SU-DHL-6 (cell line): ENCODE results near the gene PPP2R5B.

Experiments
- H2AFZ ChIP-seq: fragments of 200-600 bp; sonication (generic); 2 replicates; pipeline ENCODE4 v1.6.1; 2014; ENCODE audit warnings: low read depth, mild to moderate bottlenecking, moderate library complexity, mixed read lengths, antibody characterized with exemption, low read length; ENCODE audit not compliant: severe bottlenecking
- H3F3A ChIP-seq: fragments of 200-600 bp; shearing (Covaris generic); 2 replicates; pipeline ENCODE4 v1.6.0; 2016; ENCODE audit warnings: antibody characterized with exemption, mild to moderate bottlenecking; ENCODE audit not compliant: insufficient read depth
- H3K27ac ChIP-seq: fragments of 200-600 bp; sonication (generic); 2 replicates; pipeline ENCODE4 v1.5.1; 2016; ENCODE audit warnings: low read depth, mild to moderate bottlenecking, low read length, moderate library complexity, mixed read lengths
- H3K27me3 ChIP-seq: fragments of 200-600 bp; sonication (generic), shearing (Covaris generic); 2 replicates; pipeline ENCODE4 v1.6.0; 2014; ENCODE audit warnings: mild to moderate bottlenecking, low read length
- H3K36me3 ChIP-seq: fragments of 200-600 bp; sonication (generic); 2 replicates; pipeline ENCODE4 v1.6.1; 2014; ENCODE audit warnings: mild to moderate bottlenecking, low read length, mixed read lengths
- H3K4me2 ChIP-seq: fragments of 300-600, 200-600 bp; shearing (Covaris generic), sonication (generic); 2 replicates; pipeline ENCODE4 v1.6.0; 2014; ENCODE audit warnings: low read length, low read depth, mild to moderate bottlenecking; ENCODE audit not compliant: poor library complexity, severe bottlenecking
- H3K4me3 ChIP-seq: fragments of 200-600 bp; sonication (generic); 2 replicates; pipeline ENCODE4 v1.5.1; 2014; ENCODE audit warnings: antibody characterized with exemption, low read length, mild to moderate bottlenecking, mixed read lengths; ENCODE audit not compliant: insufficient read depth, poor library complexity, severe bottlenecking
- H3K79me2 ChIP-seq: fragments of 200-600 bp; sonication (generic); 2 replicates; pipeline ENCODE4 v1.6.1; 2014; ENCODE audit warnings: mild to moderate bottlenecking, low read length, moderate library complexity; ENCODE audit not compliant: insufficient read depth
- H3K9ac ChIP-seq: fragments of 200-600 bp; sonication (generic); 2 replicates; pipeline ENCODE4 v1.7.0; 2014; ENCODE audit warnings: mild to moderate bottlenecking, low read length
- H3K9me2 ChIP-seq: fragments of 200-600 bp; sonication (generic); replicated peaks from 2 replicates; pipeline ENCODE4 v1.6.1; 2014; ENCODE audit warnings: low read length; ENCODE audit not compliant: insufficient read depth
- H3K9me3 ChIP-seq: fragments of 200-600 bp; sonication (generic); 2 replicates; pipeline ENCODE4 v1.6.1; 2014; ENCODE audit warnings: low read length, mixed read lengths; ENCODE audit not compliant: insufficient read depth
- H4K20me1 ChIP-seq: fragments of 200-600 bp; sonication (generic); 2 replicates; pipeline ENCODE4 v1.6.1; 2014; ENCODE audit warnings: low read depth, mild to moderate bottlenecking, antibody characterized with exemption, low read length, moderate library complexity, mixed read lengths
- CTCF ChIP-seq: fragments of 200-600 bp; sonication (generic); IDR thresholded peaks from one replicate; pipeline ENCODE4 v1.5.1; 2017; ENCODE audit warnings: antibody characterized with exemption, mild to moderate bottlenecking, low read length, moderate library complexity; ENCODE audit not compliant: insufficient read depth, poor library complexity, severe bottlenecking
- EZH2phosphoT487 ChIP-seq: fragments of 200-600 bp; sonication (generic), shearing (Covaris generic); conservative IDR thresholded peaks from 2 replicates; pipeline ENCODE4 v1.6.1; 2018; ENCODE audit warnings: mild to moderate bottlenecking, antibody characterized with exemption, low read length, moderate library complexity, mixed read lengths

PPP2R5B gene

GRCh38 chr11:64876835-64877341 is 47.6 kb upstream of the PPP2R5B start:
- Histone ChIP-seq H3K27ac (peak overlapping the region; percentile 82), H3K9me3 (no peaks in the 10 kb centered on the region), H3K9ac (peak overlapping the region; percentile 91), H3K36me3 (no peaks in the 10 kb centered on the region), H3K4me3 (peak overlapping the region; percentile 90), H4K20me1 (no peaks in the 10 kb centered on the region; the same call in 1 of the 2 replicates), H3K27me3 (no peaks in the 10 kb centered on the region), H3K9me2 (no peaks in the 10 kb centered on the region), H3F3A (peaks cover 32% of the 10 kb centered on the region), H3K79me2 (peaks cover 61% of the 10 kb centered on the region), H2AFZ (no peak overlapping the region), H3K4me2 (peak overlapping the region; percentile 77)
- TF ChIP-seq EZH2phosphoT487 (no peak), CTCF (no peak)

- peak overlapping the region; percentile 90 for H3K4me3 ChIP-seq
- no peaks in the 10 kb centered on the region for H3K9me2 ChIP-seq
- peak overlapping the region; percentile 91 for H3K9ac ChIP-seq
- TF ChIP-seq EZH2phosphoT487 = no peak
- H2AFZ ChIP-seq = no peak overlapping the region
- H3K4me2 ChIP-seq = peak overlapping the region; percentile 77
- no peaks in the 10 kb centered on the region; the same call in 1 of the 2 replicates for H4K20me1 ChIP-seq
- peak overlapping the region; percentile 82 for H3K27ac ChIP-seq
- H3K79me2 ChIP-seq = peaks cover 54% of the 10 kb centered on the region
- peaks cover 32% of the 10 kb centered on the region for H3F3A ChIP-seq
- H3K9me3 ChIP-seq = no peaks in the 10 kb centered on the region
- H3K27me3 ChIP-seq = no peaks in the 10 kb centered on the region
- no peaks in the 10 kb centered on the region for H3K36me3 ChIP-seq
Observed at GRCh38 chr11:64877390-64878222, 46.9 kb upstream of the PPP2R5B start.

GRCh38 chr11:64878223-64878493 is 46.3 kb upstream of the PPP2R5B start:
- no peaks in the 10 kb centered on the region for H3K9me3 ChIP-seq
- TF ChIP-seq CTCF = no peak
- no peaks in the 10 kb centered on the region for H3K36me3 ChIP-seq
- no peaks in the 10 kb centered on the region for H3K9me2 ChIP-seq
- peak overlapping the region; percentile 82 for H3K27ac ChIP-seq
- H3K9ac ChIP-seq = peak overlapping the region; percentile 91
- peaks cover 48% of the 10 kb centered on the region for H3K79me2 ChIP-seq
- no peak overlapping the region for H2AFZ ChIP-seq
- H3K4me2 ChIP-seq = peak overlapping the region; percentile 77
- H3F3A ChIP-seq = peaks cover 32% of the 10 kb centered on the region
- H4K20me1 ChIP-seq = no peaks in the 10 kb centered on the region; the same call in 1 of the 2 replicates
- H3K27me3 ChIP-seq = no peaks in the 10 kb centered on the region
- H3K4me3 ChIP-seq = peak overlapping the region; percentile 90
